Cardiac fibroblast (primary cell): ENCODE measurements around the gene SNX33.
"Not testable (repeated sequence)": the region's sequence is repeated elsewhere in the genome, so short reads cannot be mapped to it uniquely, and the experiment has no call there.

Source experiments
- DNase-seq, 2 donors: peaks; one replicate each; pipeline versions ENCODE4 v3.0.0 to v3.0.0-alpha.2; 2010; ENCODE audit warnings: low read depth in 2 of 2
- H3K4me3 ChIP-seq, 2 donors: replicated peaks in 1 of 2; 1 replicate in 1 of 2; 2 replicates in 1 of 2; pipeline ENCODE4 v1.5.1; 2011; ENCODE audit warnings: low read depth in 2 of 2, low read length in 2 of 2, mild to moderate bottlenecking in 2 of 2, moderate library complexity in 1 of 2
- TF ChIP-seq, protein P1 (sequence below): IDR thresholded peaks from one replicate; pipeline ENCODE4 v1.5.1; 2011; ENCODE audit warnings: low read depth, mild to moderate bottlenecking, low read length, inconsistent platforms

The SNX33 gene

DNA sequence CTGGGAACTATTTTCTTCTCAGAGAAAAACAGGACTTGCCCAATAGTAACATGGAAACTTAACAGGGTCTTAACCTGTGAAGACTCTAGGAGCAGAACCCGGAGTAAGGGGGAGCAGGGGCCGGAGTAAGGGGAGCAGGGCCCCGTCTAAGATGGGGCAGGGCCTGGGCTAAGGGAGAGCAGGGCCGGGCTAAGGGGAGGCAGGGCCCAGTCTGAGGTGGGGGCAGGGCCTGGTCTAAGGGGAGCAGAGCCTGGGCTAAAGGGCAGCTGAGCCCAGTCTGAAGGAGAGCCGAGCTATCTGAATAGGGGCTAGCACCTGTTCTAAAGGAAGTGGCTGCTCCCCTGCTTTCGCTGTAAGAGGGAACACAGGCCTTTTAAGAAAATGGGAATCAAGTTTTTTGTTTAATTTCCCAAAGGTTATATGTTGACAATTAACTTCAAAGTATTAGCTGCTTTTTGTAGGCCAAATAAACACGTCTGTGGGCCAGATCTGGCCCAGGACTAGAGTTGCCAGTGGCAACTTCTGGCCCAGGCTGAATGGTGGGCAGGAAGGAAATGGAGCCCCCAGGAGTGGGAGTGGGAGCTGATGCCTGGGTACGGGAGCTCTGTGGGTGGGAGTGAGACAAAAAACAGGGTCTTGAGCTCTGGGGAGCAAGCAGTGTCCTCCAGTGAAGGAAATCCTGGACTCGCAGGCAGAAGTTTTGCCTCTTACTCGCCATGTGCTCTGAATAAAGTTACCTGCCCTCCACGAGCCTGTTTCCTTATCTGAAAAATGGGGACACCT, 32.5 kb downstream of the SNX33 start:
- DNase-seq, result no peak
- TF ChIP-seq, protein P1, sequence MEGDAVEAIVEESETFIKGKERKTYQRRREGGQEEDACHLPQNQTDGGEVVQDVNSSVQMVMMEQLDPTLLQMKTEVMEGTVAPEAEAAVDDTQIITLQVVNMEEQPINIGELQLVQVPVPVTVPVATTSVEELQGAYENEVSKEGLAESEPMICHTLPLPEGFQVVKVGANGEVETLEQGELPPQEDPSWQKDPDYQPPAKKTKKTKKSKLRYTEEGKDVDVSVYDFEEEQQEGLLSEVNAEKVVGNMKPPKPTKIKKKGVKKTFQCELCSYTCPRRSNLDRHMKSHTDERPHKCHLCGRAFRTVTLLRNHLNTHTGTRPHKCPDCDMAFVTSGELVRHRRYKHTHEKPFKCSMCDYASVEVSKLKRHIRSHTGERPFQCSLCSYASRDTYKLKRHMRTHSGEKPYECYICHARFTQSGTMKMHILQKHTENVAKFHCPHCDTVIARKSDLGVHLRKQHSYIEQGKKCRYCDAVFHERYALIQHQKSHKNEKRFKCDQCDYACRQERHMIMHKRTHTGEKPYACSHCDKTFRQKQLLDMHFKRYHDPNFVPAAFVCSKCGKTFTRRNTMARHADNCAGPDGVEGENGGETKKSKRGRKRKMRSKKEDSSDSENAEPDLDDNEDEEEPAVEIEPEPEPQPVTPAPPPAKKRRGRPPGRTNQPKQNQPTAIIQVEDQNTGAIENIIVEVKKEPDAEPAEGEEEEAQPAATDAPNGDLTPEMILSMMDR, result no peak
- no peak overlapping the region for H3K4me3 ChIP-seq

DNA sequence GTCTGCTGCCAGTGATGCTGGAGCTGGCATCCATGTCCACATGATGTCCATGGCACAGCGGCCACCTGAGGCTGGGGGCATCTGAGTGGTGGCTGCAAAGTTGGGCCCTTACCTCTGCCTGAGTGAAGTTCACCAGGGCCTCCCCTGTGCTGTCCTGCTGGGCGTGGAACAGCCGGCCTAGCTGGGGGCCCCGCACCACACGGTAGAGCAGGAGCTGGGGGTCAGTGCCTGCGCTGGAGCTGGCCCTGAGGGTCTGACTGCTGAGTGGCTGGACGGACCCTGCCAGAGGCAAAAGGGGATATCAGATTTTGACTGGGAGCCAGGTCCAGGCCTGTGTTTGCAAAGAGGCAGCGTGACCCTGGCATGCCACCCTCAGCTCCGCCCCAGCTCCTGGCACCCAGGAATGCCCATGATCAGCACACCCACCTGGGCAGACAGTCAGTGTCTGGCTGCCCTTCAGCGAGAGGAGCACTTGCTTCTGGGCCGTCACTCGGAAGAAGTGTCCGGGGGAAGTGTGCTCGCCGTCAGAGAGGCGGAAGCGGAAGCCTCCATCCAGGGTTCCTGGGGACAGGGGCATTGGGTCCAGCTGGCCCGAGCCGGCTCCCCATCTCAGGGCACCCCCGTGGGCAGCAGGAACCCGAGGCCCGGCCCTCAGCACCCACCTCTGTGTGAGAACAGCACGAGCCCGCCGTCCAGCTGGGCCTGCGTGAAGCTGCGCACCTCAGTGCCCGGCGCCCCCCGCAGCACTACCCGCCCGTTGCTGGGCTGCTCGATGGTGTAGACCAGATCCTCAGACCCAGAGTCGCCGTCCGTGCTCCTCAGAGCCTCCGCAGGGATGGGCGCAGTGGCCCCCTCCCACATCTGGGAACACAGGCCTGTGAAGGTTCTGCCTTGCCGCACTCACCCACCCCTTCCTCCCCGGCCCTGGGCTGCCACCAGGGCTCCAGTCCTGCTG, 34.7 kb downstream of the SNX33 start:
- no peak overlapping the region for H3K4me3 ChIP-seq
- DNase-seq, result no peak
- TF ChIP-seq, protein P1, result no peak

DNA sequence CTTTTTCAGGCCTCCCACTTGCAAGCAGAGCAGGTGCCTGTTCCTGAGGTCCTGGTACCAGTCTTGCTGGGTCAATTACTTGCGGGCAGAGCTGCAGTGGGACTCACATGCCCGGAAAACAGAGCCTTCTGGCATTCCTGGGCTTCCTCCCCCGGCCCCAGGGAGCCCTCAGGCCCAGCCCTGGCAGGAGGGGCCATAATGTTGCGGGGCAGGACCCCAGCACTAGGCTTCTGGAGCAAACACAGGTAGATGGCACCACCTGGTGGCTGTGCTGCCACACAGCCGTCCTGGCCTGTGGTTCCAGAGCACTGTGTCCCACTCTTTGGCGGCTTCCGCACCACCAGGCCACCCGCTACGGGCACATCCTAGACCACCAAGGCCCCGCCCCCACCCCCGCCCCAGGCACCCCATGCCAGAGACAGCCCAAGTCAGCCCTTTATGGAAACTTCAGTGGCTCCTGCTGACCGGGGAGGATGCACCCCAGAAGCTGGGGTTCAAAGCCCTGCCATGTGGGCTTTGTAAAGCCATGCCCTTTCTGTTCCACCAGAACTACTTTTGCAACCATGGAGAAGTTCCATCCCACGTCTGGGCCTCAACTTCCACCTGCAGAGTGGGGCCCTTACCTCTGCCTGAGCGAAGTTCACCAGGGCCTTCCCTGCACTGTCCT, 36.1 kb downstream of the SNX33 start:
- peak; percentile 59 to 73 for DNase-seq
- TF ChIP-seq, protein P1, result peak; percentile 68
- not testable (repeated sequence) for H3K4me3 ChIP-seq

DNA sequence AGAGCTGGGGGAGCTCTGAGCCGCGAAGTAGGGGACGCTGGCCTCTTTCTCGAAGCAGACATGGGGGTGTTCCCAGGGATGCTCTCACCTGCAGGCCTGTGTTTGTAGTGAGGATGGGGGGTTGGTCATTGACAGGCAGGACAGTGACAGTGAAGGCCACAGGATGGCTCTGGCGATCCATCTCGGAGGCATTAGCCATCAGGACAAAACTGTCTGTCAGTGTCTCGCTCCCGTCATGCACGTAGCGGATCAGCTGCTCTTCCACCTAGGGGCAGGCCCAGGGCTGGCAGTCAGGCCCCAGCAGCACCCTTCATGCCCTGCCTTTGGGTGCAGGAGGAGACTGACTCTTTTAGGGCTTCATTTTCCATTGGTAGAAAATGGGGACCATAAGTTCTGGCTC, 36.9 kb downstream of the SNX33 start:
- TF ChIP-seq, protein P1, result no peak
- no peak for DNase-seq
- no peak overlapping the region for H3K4me3 ChIP-seq

DNA sequence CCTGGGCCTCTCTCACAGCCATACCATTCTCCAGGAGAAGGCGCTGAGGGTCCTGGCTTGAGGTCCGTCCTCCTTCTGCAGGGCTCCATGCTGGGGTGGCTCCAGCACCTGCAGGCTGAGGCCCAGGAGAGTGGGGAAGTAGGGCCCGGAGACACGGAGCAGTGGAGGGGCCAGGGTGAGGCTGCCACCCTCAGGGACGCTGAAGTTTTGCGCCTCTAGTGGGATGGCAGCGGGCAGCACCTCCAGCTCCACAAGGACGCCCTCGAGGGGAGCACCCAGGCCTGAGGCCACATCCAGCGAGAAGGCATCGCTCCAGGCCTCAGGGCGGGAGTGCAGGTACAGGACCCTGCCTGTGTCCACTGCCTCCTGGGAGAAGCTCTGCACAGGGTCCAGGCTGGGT, 37.5 kb downstream of the SNX33 start:
- TF ChIP-seq, protein P1, result no peak
- H3K4me3 ChIP-seq, result no peak overlapping the region
- no peak for DNase-seq

DNA sequence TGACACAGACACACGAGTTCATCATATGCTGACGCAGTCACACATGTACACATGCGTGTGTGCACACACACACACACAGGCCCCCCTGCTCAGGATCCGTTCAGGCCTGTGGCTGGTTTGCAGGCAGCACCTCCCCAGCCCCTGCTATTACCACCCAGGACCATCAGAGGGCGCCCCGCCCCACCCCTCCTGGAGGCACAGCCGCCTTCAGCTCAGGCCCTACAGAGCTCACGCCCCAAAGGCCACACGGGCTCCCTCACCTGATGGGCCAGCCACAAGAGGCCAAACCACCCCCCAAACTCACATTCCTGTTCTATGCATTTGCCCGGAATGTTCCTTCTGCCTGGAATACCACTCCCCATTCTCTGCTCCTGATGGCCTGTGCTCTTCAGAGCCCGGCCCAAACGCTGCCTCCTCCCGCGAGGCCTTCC, 38.5 kb downstream of the SNX33 start:
- not testable (repeated sequence) for H3K4me3 ChIP-seq
- DNase-seq, result peak; percentile 68 to 79
- TF ChIP-seq, protein P1, result peak; percentile 60
